K562 (cell line): ENCODE measurements around the gene PPM1L. TPM values are rescaled to one million over a fixed set of nuclear protein-coding genes. Genes with fewer than 3 reads are reported as not detected.

ENCODE experiments used
- ATAC-seq: fragments of 200-7000 bp; cut with Tn5 transposase; 3 replicates; pipeline ENCODE4 v1.9.1; 2020; ENCODE audit warnings: moderate library complexity
- BruUV-seq: library from RNA; stranded (reverse); fragments of 400-500 nt; replicated peaks from 2 replicates; lab custom pipeline; 2021; lab: Mats Ljungman, UMichigan
- CTCF ChIA-PET: fragments of 300-600 bp; formaldehyde crosslinking; extraction: SDS; loops from one replicate; lab custom pipeline; 2021; ENCODE audit warnings: low intra/inter-chr PET ratio; lab: Yijun Ruan, JAX
- POLR2A ChIA-PET: fragments of 300-600, 350-650 bp; sonication (Branson Sonifier 250); formaldehyde crosslinking; extraction: SDS; loops from one replicate; lab custom pipeline; 2021; ENCODE audit warnings: antibody characterized with exemption, inconsistent platforms; lab: Yijun Ruan, JAX
- DNase-seq, 4 experiments: peaks; one replicate each; pipeline versions ENCODE4 v3.0.0 to v3.0.0-alpha.2; 2011 to 2018; ENCODE audit warnings: low spot score in 3 of 4, mixed read lengths in 3 of 4; ENCODE audit errors: extremely low read depth in 1 of 4
- FAIRE-seq: peaks from 2 replicates; lab custom pipeline; 2011; peaks lifted over from hg19 to GRCh38; lab: Jason Lieb, UNC
- H2AFZ ChIP-seq: 2 replicates; pipeline ENCODE4 v1.6.0; 2011; ENCODE audit warnings: low read depth, low read length, control low read depth, inconsistent platforms
- H3K27ac ChIP-seq: fragments of 200-600 bp; 3 replicates; pipeline ENCODE4 v1.8.0; 2011; ENCODE audit warnings: low read depth, mild to moderate bottlenecking, control low read depth, inconsistent platforms, low read length, moderate library complexity, mixed read lengths; ENCODE audit errors: extremely low read depth
- H3K27me3 ChIP-seq, 2 experiments: fragments of 300-600 bp in 1 of 2; 2 replicates in 1 of 2; 3 replicates in 1 of 2; pipeline versions ENCODE4 v1.6.0 to v1.8.0; 2011; ENCODE audit warnings: inconsistent platforms in 2 of 2, low read length in 2 of 2, mild to moderate bottlenecking in 1 of 2, mixed read lengths in 1 of 2, moderate library complexity in 1 of 2; ENCODE audit not compliant: control insufficient read depth in 2 of 2, insufficient read depth in 2 of 2
- H3K36me3 ChIP-seq: fragments of 300-600 bp; 3 replicates; pipeline ENCODE4 v1.8.0; 2011; ENCODE audit warnings: mild to moderate bottlenecking, low read length, inconsistent platforms; ENCODE audit not compliant: control insufficient read depth, insufficient read depth
- H3K4me1 ChIP-seq, 2 experiments: fragments of 200-600 bp in 1 of 2; replicated peaks in 1 of 2; 2 replicates in 1 of 2; 3 replicates in 1 of 2; pipeline versions ENCODE4 v1.5.1 to v1.8.0; 2011; ENCODE audit warnings: inconsistent platforms in 2 of 2, low read length in 2 of 2, mild to moderate bottlenecking in 1 of 2, mixed read lengths in 1 of 2, moderate library complexity in 1 of 2; ENCODE audit not compliant: control insufficient read depth in 2 of 2, insufficient read depth in 2 of 2
- H3K4me2 ChIP-seq: 2 replicates; pipeline ENCODE4 v1.6.1; 2011; ENCODE audit warnings: low read length, control low read depth, inconsistent platforms, mixed read lengths; ENCODE audit not compliant: insufficient read depth
- H3K4me3 ChIP-seq: fragments of 200-600 bp; sonication (generic), shearing (Covaris generic); 2 replicates; pipeline ENCODE4 v1.5.1; 2016; ENCODE audit warnings: control low read depth, inconsistent platforms
- H3K79me2 ChIP-seq: fragments of 200-600 bp; 3 replicates; pipeline ENCODE4 v1.8.0; 2011; ENCODE audit warnings: low read length, inconsistent platforms; ENCODE audit not compliant: control insufficient read depth, insufficient read depth
- H3K9ac ChIP-seq, 2 experiments: 2 replicates each; pipeline versions ENCODE4 v1.6.0 to v1.6.1; 2011; ENCODE audit warnings: low read depth in 2 of 2, low read length in 2 of 2, control low read depth in 1 of 2, inconsistent platforms in 1 of 2, mild to moderate bottlenecking in 1 of 2, mixed read lengths in 1 of 2; ENCODE audit not compliant: insufficient read depth in 1 of 2
- H3K9me1 ChIP-seq: one replicate; pipeline ENCODE4 v1.6.0; 2011; ENCODE audit warnings: inconsistent platforms, mild to moderate bottlenecking, low read length, moderate library complexity; ENCODE audit not compliant: control insufficient read depth, insufficient read depth
- H3K9me3 ChIP-seq: replicated peaks from 2 replicates; pipeline ENCODE4 v1.5.1; 2011; ENCODE audit warnings: low read depth, low read length, inconsistent platforms; ENCODE audit not compliant: control insufficient read depth, insufficient read depth
- H4K20me1 ChIP-seq: replicated peaks from 2 replicates; pipeline ENCODE4 v1.6.1; 2011; ENCODE audit warnings: low read length, inconsistent platforms, mixed read lengths; ENCODE audit not compliant: control insufficient read depth, insufficient read depth
- BRCA1 ChIP-seq, 2 experiments: fragments of 450-650 bp in 1 of 2; sonication (generic) in 1 of 2; formaldehyde crosslinking in 1 of 2; IDR thresholded peaks; 2 replicates each; pipeline versions ENCODE4 v1.5.0 to v1.6.1; 2017 to 2020; ENCODE audit warnings: mild to moderate bottlenecking in 1 of 2, missing genetic modification reagents in 1 of 2
- CHD1 ChIP-seq: fragments of 200-600 bp; sonication (generic); IDR thresholded peaks from one replicate; pipeline ENCODE4 v1.6.1; 2012; ENCODE audit warnings: mild to moderate bottlenecking, moderate library complexity, low read length, inconsistent platforms
- IFI16 ChIP-seq: fragments of 250-450 bp; sonication (Bioruptor Pico); IDR thresholded peaks from 2 replicates; pipeline ENCODE4 v2.1.2; 2022; ENCODE audit warnings: mild to moderate bottlenecking, inconsistent platforms
- XRCC3 ChIP-seq: fragments of 450-650 bp; IDR thresholded peaks from 2 replicates; pipeline ENCODE4 v1.6.1; 2017; ENCODE audit warnings: mild to moderate bottlenecking, moderate library complexity
- ZBTB33 ChIP-seq: sonication (generic); formaldehyde crosslinking; IDR thresholded peaks from 2 replicates; pipeline ENCODE4 v1.8.1; 2023; ENCODE audit warnings: mild to moderate bottlenecking, missing genetic modification reagents
- ZNF395 ChIP-seq: fragments of 200-800 bp; sonication (Bioruptor generic); IDR thresholded peaks from 2 replicates; pipeline ENCODE4 v1.6.1; 2017; ENCODE audit warnings: missing genetic modification characterization, missing compliant biosample characterization
- WGBS: fragments of 100-300 bp; shearing (Covaris generic); methylation state at CpG from one replicate; pipeline ENCODE4 v1.1.6; 2016; ENCODE audit warnings: low coverage, mixed read lengths; ENCODE audit not compliant: insufficient coverage; ENCODE audit errors: missing lambda C conversion rate; 5-methylcytosine and 5-hydroxymethylcytosine counted together
- in situ Hi-C: fragments of 300-500 bp; cut with MboI; formaldehyde crosslinking; loops from 4 replicates; pipeline ENCODE4 v1.15.0; 2018; ENCODE audit warnings: inconsistent platforms, mixed read lengths
- intact Hi-C: fragments of 100-400 bp; cut with micrococcal nuclease; formaldehyde crosslinking; loops from 2 replicates; pipeline ENCODE4 v1.14.2; 2022
- polyA plus RNA-seq, 8 experiments: library from polyadenylated mRNA; depleted of rRNA in 4 of 8; stranded (reverse) in 5 of 8; unstranded in 3 of 8; fragments of >200 nt; fragmentation: Nextera tagmentation in 2 of 8; fragmentation: Illumina TruSeq in 1 of 8; extraction: Ambion mirVana in 2 of 8; extraction: Trizol in 1 of 8; gene quantifications; 2 replicates each; pipeline versions ENCODE4 v1.2.1 to v1.2.3, GENCODE V29; 2011 to 2014; ENCODE audit warnings: inconsistent platforms in 1 of 8, missing spikeins in 1 of 8
- total RNA-seq, 7 experiments: library from RNA; depleted of rRNA in 6 of 7; stranded (reverse); fragments of >200 nt in 6 of 7; fragmentation: Illumina TruSeq in 2 of 7; extraction: Trizol in 2 of 7; gene quantifications; 2 replicates each; pipeline versions ENCODE4 v1.2.1 to v1.2.3, GENCODE V29; 2011 to 2021; ENCODE audit warnings: low replicate concordance in 1 of 7
- TF ChIP-seq, protein P1 (sequence below): fragments of 250-450 bp; sonication (Bioruptor Pico); IDR thresholded peaks from 2 replicates; pipeline ENCODE4 v1.6.1; 2021; ENCODE audit warnings: mild to moderate bottlenecking
- TF ChIP-seq, protein P2 (sequence below): IDR thresholded peaks from 2 replicates; pipeline ENCODE4 v1.6.1; 2016; ENCODE audit warnings: missing genetic modification characterization, missing compliant biosample characterization

PPM1L gene
- total and polyA plus RNA-seq, 9 of the 15 experiments (the other 6 are each of a cell fraction or from before 2014, with no cell fraction given) = 0.01 to 0.41 (median 0.14) TPM

DNA sequence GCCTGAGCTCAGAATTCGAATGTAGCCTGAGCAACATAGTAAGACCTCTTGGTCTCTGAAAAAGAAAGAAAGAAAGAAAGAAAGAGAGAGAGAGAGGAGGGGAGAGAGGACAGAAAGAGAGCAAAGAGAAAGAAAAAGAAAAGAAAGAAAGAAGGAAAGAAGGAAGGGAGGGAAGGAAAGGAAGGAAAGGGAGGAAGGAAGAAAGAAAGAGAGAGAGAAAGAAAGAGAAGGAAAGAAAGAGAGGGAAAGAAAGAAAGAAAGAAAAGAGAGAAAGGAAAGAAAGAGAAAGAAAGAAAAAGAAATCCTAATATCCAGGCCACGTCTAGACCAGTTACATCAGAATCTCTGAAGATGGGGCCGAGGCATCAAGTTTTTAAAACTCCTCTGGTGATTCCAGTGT, 50.7 kb downstream of the PPM1L start:
- CTCF ChIA-PET = no interaction called here

DNA sequence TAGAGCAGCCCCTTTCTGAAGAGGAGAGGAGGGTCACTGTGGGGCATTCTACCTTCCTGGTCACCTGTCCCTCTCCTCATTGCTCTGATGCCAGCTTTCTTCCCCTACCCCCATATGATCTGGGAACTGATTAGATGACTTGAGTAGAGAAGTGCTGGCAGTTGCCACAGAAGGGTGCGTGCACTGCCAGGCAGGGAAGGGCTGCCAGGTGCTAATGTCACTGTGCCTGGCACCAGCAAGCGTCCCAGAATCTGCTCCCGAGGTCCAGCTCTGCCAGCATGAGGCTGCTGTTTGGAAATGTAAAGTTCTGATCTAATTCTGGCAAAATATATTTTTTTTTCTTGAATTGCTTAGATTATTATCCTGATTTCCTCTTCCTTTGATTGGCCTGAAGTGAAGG, 52.8 kb downstream of the PPM1L start:
- in situ Hi-C loops = no loop called here
- POLR2A ChIA-PET = no interaction called here
- intact Hi-C loops = no loop called here
- TF ChIP-seq CHD1 (no peak), ZNF395 (CRISPR knock-in tag) (no peak), IFI16 (CRISPR knock-in tag) (no peak), XRCC3 (no peak), ZBTB33 (CRISPR knock-in tag) (no peak)
- TF ChIP-seq, protein P1, sequence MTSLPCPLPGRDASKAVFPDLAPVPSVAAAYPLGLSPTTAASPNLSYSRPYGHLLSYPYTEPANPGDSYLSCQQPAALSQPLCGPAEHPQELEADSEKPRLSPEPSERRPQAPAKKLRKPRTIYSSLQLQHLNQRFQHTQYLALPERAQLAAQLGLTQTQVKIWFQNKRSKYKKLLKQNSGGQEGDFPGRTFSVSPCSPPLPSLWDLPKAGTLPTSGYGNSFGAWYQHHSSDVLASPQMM = no peak

More for the DNA sequence above, 50.7 kb downstream of the PPM1L start:
- no peaks in the 10 kb centered on the region for H3K36me3 ChIP-seq
- no peak overlapping the region for H3K9ac ChIP-seq
- intact Hi-C loops = no loop called here
- H3K4me1 ChIP-seq = no peaks in the 10 kb centered on the region
- TF ChIP-seq, protein P2, sequence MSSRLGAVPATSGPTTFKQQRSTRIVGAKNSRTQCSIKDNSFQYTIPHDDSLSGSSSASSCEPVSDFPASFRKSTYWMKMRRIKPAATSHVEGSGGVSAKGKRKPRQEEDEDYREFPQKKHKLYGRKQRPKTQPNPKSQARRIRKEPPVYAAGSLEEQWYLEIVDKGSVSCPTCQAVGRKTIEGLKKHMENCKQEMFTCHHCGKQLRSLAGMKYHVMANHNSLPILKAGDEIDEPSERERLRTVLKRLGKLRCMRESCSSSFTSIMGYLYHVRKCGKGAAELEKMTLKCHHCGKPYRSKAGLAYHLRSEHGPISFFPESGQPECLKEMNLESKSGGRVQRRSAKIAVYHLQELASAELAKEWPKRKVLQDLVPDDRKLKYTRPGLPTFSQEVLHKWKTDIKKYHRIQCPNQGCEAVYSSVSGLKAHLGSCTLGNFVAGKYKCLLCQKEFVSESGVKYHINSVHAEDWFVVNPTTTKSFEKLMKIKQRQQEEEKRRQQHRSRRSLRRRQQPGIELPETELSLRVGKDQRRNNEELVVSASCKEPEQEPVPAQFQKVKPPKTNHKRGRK (tag) = peak; percentile 53; the same call in 1 of the 2 replicates
- TF ChIP-seq BRCA1 (IDR thresholded peaks at IDR 0.05) (no peak), BRCA1 (CRISPR knock-in tag; IDR thresholded peaks at IDR 0.05) (no peak)
- TF ChIP-seq, all 486 proteins: peak for 1
- in situ Hi-C loops = no loop called here
- no peaks in the 10 kb centered on the region for H3K27me3 ChIP-seq
- H3K79me2 ChIP-seq = no peaks in the 10 kb centered on the region
- ATAC-seq (no peak), FAIRE-seq (no peak), DNase-seq (no peak)
- BruUV-seq = no TSS peak
- no peak overlapping the region for H3K4me2 ChIP-seq
- H3K9me1 ChIP-seq = no peaks in the 10 kb centered on the region
- H3K9me3 ChIP-seq = no peaks in the 10 kb centered on the region
- H3K4me3 ChIP-seq = no peak overlapping the region
- no peak overlapping the region for H2AFZ ChIP-seq
- 0 out of 2 replicates have a peak, but pooled peaks cover 2% of the 10 kb centered on the region for H4K20me1 ChIP-seq
- no peak overlapping the region for H3K27ac ChIP-seq
- POLR2A ChIA-PET = no interaction called here
- WGBS = 2% methylated on average over 3 of the region's 3 CpGs

More for the DNA sequence above, 52.8 kb downstream of the PPM1L start:
- CTCF ChIA-PET = no interaction called here
- BruUV-seq = no TSS peak
- H3K27ac ChIP-seq = no peak overlapping the region
- no peaks in the 10 kb centered on the region for H4K20me1 ChIP-seq
- H3K4me3 ChIP-seq = no peak overlapping the region
- no peak for DNase-seq
- no peaks in the 10 kb centered on the region for H3K4me1 ChIP-seq
- H3K9ac ChIP-seq = no peak overlapping the region
- FAIRE-seq = no peak
- WGBS = 0% methylated on average over 3 of the region's 3 CpGs
- ATAC-seq = no peak
- no peaks in the 10 kb centered on the region for H3K79me2 ChIP-seq
- H3K36me3 ChIP-seq = no peaks in the 10 kb centered on the region
- no peak overlapping the region for H3K4me2 ChIP-seq
- H3K9me1 ChIP-seq = no peaks in the 10 kb centered on the region
- H3K27me3 ChIP-seq = no peaks in the 10 kb centered on the region
- H2AFZ ChIP-seq = no peak overlapping the region
- H3K9me3 ChIP-seq = no peaks in the 10 kb centered on the region
